Measurements from ENCODE around the gene DPYSL4. TPM values are rescaled to one million over a fixed set of nuclear protein-coding genes. Genes with fewer than 3 reads are reported as not detected.

The DPYSL4 gene
- total RNA-seq, 1 experiment from 2014 or later: not detected

DNA sequence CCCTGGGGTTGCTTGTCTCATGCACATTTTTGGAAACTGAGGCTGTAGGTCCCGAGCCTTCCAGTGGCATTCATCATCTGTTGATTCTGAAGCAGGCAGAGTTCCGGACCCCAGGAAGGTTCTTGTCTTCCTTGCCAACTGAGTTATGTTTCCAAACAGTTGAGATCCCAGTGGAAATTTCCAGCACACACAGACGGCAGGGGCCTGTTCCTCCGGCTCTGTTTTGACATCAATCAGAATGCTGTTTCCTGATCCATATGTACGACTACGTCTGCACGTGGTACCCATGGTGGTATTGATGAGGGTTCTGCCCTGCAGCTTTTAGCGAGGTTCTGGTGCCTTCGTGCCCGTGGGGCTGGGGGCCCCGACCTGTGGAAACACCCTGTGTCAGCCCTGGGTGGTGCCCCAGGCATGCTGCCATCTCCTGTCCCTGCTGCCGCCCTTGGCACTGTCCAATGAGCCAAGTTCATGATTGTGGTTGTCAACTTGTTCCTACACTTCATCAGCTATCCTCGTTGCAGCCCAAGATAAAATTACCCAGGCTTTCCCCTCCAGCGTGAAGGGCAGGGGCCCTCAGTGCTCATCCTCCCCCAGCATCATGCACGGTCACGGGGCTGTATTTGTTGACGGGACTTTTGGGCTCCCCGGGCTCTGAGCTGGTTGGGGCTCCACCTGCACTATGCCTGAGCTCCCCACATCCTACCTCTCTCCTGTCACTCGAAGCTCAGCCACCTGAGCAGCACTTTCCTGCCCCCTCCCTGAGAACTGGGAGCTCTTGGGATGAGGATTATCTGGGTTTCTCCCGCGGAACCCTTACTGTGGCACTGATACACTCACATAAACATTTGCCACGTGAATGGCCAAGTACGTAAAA, 7.8 kb upstream of the DPYSL4 start:
- TF ChIP-seq, protein P1, sequence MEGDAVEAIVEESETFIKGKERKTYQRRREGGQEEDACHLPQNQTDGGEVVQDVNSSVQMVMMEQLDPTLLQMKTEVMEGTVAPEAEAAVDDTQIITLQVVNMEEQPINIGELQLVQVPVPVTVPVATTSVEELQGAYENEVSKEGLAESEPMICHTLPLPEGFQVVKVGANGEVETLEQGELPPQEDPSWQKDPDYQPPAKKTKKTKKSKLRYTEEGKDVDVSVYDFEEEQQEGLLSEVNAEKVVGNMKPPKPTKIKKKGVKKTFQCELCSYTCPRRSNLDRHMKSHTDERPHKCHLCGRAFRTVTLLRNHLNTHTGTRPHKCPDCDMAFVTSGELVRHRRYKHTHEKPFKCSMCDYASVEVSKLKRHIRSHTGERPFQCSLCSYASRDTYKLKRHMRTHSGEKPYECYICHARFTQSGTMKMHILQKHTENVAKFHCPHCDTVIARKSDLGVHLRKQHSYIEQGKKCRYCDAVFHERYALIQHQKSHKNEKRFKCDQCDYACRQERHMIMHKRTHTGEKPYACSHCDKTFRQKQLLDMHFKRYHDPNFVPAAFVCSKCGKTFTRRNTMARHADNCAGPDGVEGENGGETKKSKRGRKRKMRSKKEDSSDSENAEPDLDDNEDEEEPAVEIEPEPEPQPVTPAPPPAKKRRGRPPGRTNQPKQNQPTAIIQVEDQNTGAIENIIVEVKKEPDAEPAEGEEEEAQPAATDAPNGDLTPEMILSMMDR (IDR thresholded peaks at IDR 0.05; ENCODE audit: unreplicated experiment): no peak
- intact Hi-C loops (cut with micrococcal nuclease; ENCODE audit: unreplicated experiment): no loop called here
- Mint-ChIP-seq H3K27me3 (ENCODE audit: unreplicated experiment) (peaks cover 88% of the 10 kb centered on the region), H3K4me3 (ENCODE audit: low read depth, unreplicated experiment) (no peak overlapping the region), H3K9me3 (ENCODE audit: low read depth, unreplicated experiment) (no peaks in the 10 kb centered on the region), H3K27ac (ENCODE audit: unreplicated experiment) (no peak overlapping the region), H3K36me3 (ENCODE audit: insufficient read depth, unreplicated experiment) (no peaks in the 10 kb centered on the region), H3K4me1 (ENCODE audit: low read depth, unreplicated experiment) (no peaks in the 10 kb centered on the region)
- no TSS peak for BruUV-seq (replicated peaks)
- no peak for DNase-seq
- CTCF ChIA-PET: no interaction called here

DNA sequence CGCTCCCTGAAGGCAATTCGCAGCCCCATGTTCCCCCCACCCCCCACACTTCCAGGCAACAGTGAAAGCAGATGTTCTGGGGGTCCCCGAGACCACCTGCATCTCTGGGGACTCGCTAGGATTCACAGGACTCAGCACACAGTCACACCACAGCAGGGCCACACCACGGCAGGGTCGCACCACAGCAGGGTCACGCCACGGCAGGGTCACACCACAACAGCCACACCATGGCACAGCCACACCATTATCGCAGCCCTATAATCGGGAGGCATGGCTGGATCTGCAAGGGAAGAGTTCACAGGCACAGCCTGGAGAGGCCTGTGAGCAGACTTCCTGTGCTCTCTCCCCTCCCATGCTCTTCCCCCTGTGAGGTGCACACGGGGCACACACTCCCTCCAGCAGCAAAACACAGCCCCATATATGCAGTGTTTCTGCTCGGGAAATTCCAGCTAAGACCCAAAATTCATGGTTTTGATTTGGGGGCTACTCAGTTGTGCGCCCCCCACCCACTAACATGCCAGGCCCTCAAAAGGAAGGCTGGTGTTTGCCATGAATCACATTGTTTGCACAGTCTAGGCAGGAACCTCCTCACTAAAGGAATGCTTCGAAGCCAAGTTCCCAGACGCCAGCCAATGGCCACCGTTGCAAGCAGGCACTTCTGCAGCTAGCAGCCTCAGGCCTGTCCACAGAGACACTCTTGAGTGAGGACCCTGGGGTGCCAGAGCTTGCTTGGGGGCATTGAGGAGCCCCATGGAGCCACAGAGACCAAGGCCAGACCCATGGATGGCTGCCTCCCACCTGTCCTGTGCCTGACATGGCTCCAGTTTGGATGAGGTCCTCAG, 7.0 kb upstream of the DPYSL4 start:
- CTCF ChIA-PET: no interaction called here
- no peak for DNase-seq

DNA sequence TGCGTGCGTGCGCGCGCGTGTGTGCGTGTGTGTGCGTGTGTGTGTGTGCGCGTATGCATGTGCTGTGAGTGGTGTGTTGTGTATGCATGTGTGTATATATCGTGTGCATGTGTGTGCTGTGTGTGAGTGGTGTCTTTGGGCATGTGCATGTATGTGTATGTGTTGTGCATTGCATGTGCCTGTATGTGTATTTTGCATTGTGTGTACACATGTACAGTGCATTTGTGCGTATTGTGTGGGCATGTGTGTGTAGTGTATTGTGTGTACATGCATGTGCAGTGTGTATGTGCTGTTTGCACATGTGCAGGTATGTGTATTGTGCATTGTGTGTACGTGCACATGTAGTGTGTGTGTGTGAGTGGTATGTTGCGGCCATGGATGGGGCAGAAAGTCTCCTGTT, 6.0 kb upstream of the DPYSL4 start:
- no TSS peak for BruUV-seq (replicated peaks)
- Mint-ChIP-seq H3K4me3 (ENCODE audit: low read depth, unreplicated experiment) (no peak overlapping the region), H3K36me3 (ENCODE audit: insufficient read depth, unreplicated experiment) (no peaks in the 10 kb centered on the region), H3K27me3 (ENCODE audit: unreplicated experiment) (peaks cover 84% of the 10 kb centered on the region), H3K9me3 (ENCODE audit: low read depth, unreplicated experiment) (no peaks in the 10 kb centered on the region), H3K4me1 (ENCODE audit: low read depth, unreplicated experiment) (no peaks in the 10 kb centered on the region), H3K27ac (ENCODE audit: unreplicated experiment) (no peak overlapping the region)
- intact Hi-C loops (cut with micrococcal nuclease; ENCODE audit: unreplicated experiment): no loop called here
- DNase-seq: no peak
- CTCF ChIA-PET: no interaction called here
- TF ChIP-seq, protein P1 (IDR thresholded peaks at IDR 0.05; ENCODE audit: unreplicated experiment): no peak

More for the DNA sequence above, 7.0 kb upstream of the DPYSL4 start:
- H3K27ac Mint-ChIP-seq (ENCODE audit: unreplicated experiment): no peak overlapping the region
- TF ChIP-seq, protein P1 (IDR thresholded peaks at IDR 0.05; ENCODE audit: unreplicated experiment): no peak
- intact Hi-C loops (cut with micrococcal nuclease; ENCODE audit: unreplicated experiment): no loop called here
- no peaks in the 10 kb centered on the region for H3K36me3 Mint-ChIP-seq (ENCODE audit: insufficient read depth, unreplicated experiment)
- peaks cover 88% of the 10 kb centered on the region for H3K27me3 Mint-ChIP-seq (ENCODE audit: unreplicated experiment)
- H3K4me3 Mint-ChIP-seq (ENCODE audit: low read depth, unreplicated experiment): no peak overlapping the region
- H3K4me1 Mint-ChIP-seq (ENCODE audit: low read depth, unreplicated experiment): no peaks in the 10 kb centered on the region
- BruUV-seq (replicated peaks): no TSS peak
- H3K9me3 Mint-ChIP-seq (ENCODE audit: low read depth, unreplicated experiment): no peaks in the 10 kb centered on the region

DNA sequence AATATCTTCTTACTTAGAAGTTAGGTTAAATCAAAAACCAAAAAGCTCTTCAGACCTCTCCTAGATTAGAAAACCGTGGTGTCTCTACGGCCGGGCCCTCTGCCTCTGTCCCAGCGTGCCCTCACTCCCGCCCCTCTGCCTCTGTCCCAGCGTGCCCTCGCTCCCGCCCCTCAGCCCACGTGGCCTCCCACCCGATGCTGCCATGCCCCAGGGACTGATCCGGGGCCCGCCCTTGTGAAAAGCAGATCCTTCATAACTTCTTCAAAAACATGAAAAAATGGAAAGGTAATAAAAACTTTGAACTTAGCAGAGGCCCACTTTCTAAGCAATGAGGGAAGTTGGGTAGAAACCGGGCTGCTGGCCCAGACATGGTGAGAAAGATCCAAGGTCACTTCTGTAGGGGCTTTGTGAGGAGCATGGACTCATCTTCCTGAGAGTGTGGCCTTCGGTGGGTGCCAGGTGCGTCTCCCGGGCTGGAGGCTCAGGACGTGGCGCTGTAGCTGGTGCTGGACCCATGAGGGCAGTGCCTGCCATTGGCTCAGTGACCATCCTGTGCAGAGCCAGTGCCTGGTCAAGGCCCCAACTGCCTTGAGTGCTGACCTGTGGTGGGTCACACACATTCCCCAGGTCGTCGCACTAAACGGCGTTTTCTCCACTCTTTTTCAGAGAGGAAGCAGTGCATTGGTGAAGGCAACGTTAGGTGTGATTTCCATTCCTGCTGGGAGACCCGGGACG, 4.9 kb upstream of the DPYSL4 start:
- H3K4me3 Mint-ChIP-seq (ENCODE audit: low read depth, unreplicated experiment): no peak overlapping the region

More for the DNA sequence above, 4.9 kb upstream of the DPYSL4 start:
- no peaks in the 10 kb centered on the region for H3K4me1 Mint-ChIP-seq (ENCODE audit: low read depth, unreplicated experiment)
- H3K27me3 Mint-ChIP-seq (ENCODE audit: unreplicated experiment): peaks cover 73% of the 10 kb centered on the region
- DNase-seq: no peak
- no peaks in the 10 kb centered on the region for H3K36me3 Mint-ChIP-seq (ENCODE audit: insufficient read depth, unreplicated experiment)
- CTCF ChIA-PET: no interaction called here
- intact Hi-C loops (cut with micrococcal nuclease; ENCODE audit: unreplicated experiment): no loop called here
- TF ChIP-seq, protein P1 (IDR thresholded peaks at IDR 0.05; ENCODE audit: unreplicated experiment): no peak
- no TSS peak for BruUV-seq (replicated peaks)
- no peak overlapping the region for H3K27ac Mint-ChIP-seq (ENCODE audit: unreplicated experiment)
- H3K9me3 Mint-ChIP-seq (ENCODE audit: low read depth, unreplicated experiment): no peaks in the 10 kb centered on the region
